Measurements from ENCODE around the gene APLF. TPM values are rescaled to one million over a fixed set of nuclear protein-coding genes. Genes with fewer than 3 reads are reported as not detected.

The APLF gene
- total and polyA plus RNA-seq, 10 of the 15 experiments (the other 5 are each of a cell fraction or from before 2014, with no cell fraction given): 0.66 to 2.8 (median 1.8) TPM

GRCh38 chr2:68475110-68475509, 7.7 kb downstream of the APLF start:
- no peak overlapping the region for H3K4me2 ChIP-seq (ENCODE audit: control insufficient read depth, insufficient read depth)
- no peaks in the 10 kb centered on the region; a peak in 1 of 4 replicates for H3K27me3 ChIP-seq (replicated peaks in 1 of 2; ENCODE audit: control insufficient read depth in 2 of 2, insufficient read depth in 2 of 2, low read length in 1 of 2)
- ChIA-PET CTCF (interaction anchor here (0.6 to 2.3 kb wide), 4 partner anchors 11 to 831 kb away, joined by 3 to 13 read pairs (median 4); no protein-coding TSS in a partner anchor), RAD21 (ENCODE audit: unreplicated experiment) (interaction anchor here (0.9 kb wide), 1 partner anchor 11 kb away, joined by 3 read pairs; no protein-coding TSS in a partner anchor), SMC1A (ENCODE audit: uncharacterized antibody, unreplicated experiment) (no interaction called here), POLR2A (no interaction called here)
- H3K36me3 ChIP-seq (ENCODE audit: control insufficient read depth in 2 of 2, insufficient read depth in 2 of 2, low read length in 1 of 2): no peaks in the 10 kb centered on the region
- BruUV-seq (replicated peaks): no TSS peak
- H3K4me3 ChIP-seq: no peak overlapping the region
- no peak overlapping the region for H3K27ac ChIP-seq (ENCODE audit: control insufficient read depth, insufficient read depth)
- H3K9me3 ChIP-seq (replicated peaks; ENCODE audit: control insufficient read depth, insufficient read depth, low read length): no peaks in the 10 kb centered on the region
- no peak for ATAC-seq
- no peak for DNase-seq (ENCODE audit: low read depth, low spot score)
- no peaks in the 10 kb centered on the region for H3K79me2 ChIP-seq (ENCODE audit: control insufficient read depth, insufficient read depth, low read length)
- H2AFZ ChIP-seq (ENCODE audit: control insufficient read depth, low read depth, low read length): no peak overlapping the region
- no peaks in the 10 kb centered on the region for H3K4me1 ChIP-seq (ENCODE audit: control insufficient read depth, insufficient read depth, low read length)
- peak; percentile 57 for FAIRE-seq
- intact Hi-C loops (cut with micrococcal nuclease; ENCODE audit: unreplicated experiment): no loop called here
- no peak overlapping the region for H3K9ac ChIP-seq (ENCODE audit: control insufficient read depth, insufficient read depth, low read length)
- in situ Hi-C loops (cut with MboI): no loop called here
- TF ChIP-seq E2F4 (IDR thresholded peaks at IDR 0.05; ENCODE audit: low read depth, low read length) (no peak), HSF1 (IDR thresholded peaks at IDR 0.05; ENCODE audit: low read depth, low read length) (no peak), CTCF (IDR thresholded peaks at IDR 0.05 in 2 of 3, conservative IDR thresholded peaks at IDR 0.05 in 1 of 3; ENCODE audit: control insufficient read depth in 2 of 3, extremely low read depth in 1 of 3, insufficient read depth in 1 of 3, low read depth in 3 of 3, low read length in 3 of 3) (no peak), TCF7 (IDR thresholded peaks at IDR 0.05; ENCODE audit: borderline replicate concordance) (no peak), POU2F2 (IDR thresholded peaks at IDR 0.05; ENCODE audit: borderline replicate concordance, low read depth, low read length) (no peak), BHLHE40 (IDR thresholded peaks at IDR 0.05; ENCODE audit: borderline replicate concordance in 1 of 2, low read depth in 2 of 2, low read length in 1 of 2) (no peak), CBX3 (IDR thresholded peaks at IDR 0.05; ENCODE audit: borderline replicate concordance, low read depth) (no peak), RB1 (IDR thresholded peaks at IDR 0.05; ENCODE audit: borderline replicate concordance) (no peak), ZNF24 (IDR thresholded peaks at IDR 0.05) (no peak), SIX5 (IDR thresholded peaks at IDR 0.05; ENCODE audit: low read depth, low read length, severe bottlenecking) (no peak), IRF4 (IDR thresholded peaks at IDR 0.05; ENCODE audit: low read depth, low read length) (no peak), ZBTB33 (IDR thresholded peaks at IDR 0.05) (no peak), RBBP5 (conservative IDR thresholded peaks at IDR 0.05) (no peak), CHD2 (IDR thresholded peaks at IDR 0.05; ENCODE audit: borderline replicate concordance, low read depth, low read length) (no peak)
- H4K20me1 ChIP-seq (ENCODE audit: control insufficient read depth, insufficient read depth): no peaks in the 10 kb centered on the region

All from GM12878 (cell line).